Sigmoid colon (tissue), 4 donors: ENCODE measurements around the gene RBP7.

Source experiments
- POLR2AphosphoS5 ChIP-seq, 4 donors: sonication (generic); formaldehyde crosslinking; IDR thresholded peaks; one replicate each; pipeline ENCODE4 v1.6.1; 2017; ENCODE audit warnings: antibody characterized with exemption in 4 of 4
- TF ChIP-seq, protein P1 (sequence below), 4 experiments: fragments of 450-650 bp in 3 of 4; fragments of 200-600 bp in 1 of 4; IDR thresholded peaks; one replicate each; pipeline ENCODE4 v1.5.1; 2016 to 2019; ENCODE audit warnings: antibody characterized with exemption in 4 of 4, mild to moderate bottlenecking in 3 of 4, moderate library complexity in 2 of 4

DNA sequence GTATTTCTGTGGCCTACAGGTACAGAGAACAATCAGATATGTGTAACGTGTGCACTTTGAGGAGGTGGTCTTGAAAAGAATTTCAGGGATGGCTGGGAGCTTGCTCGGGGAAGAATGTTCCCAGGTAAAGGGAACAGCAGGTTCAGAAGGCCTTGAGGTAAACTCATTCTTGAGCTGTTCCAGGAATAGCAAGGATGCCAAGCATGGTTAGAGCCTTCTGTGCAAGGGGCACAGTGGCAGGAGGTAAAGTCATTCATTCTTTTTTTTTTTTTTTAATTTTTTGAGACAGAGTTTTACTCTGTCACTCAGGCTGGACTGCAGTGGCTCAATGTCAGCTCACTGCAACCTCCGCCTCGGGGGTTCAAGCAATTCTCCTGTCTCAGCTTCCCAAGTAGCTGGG lies 45.7 kb downstream of the RBP7 start:
- TF ChIP-seq, protein P1, sequence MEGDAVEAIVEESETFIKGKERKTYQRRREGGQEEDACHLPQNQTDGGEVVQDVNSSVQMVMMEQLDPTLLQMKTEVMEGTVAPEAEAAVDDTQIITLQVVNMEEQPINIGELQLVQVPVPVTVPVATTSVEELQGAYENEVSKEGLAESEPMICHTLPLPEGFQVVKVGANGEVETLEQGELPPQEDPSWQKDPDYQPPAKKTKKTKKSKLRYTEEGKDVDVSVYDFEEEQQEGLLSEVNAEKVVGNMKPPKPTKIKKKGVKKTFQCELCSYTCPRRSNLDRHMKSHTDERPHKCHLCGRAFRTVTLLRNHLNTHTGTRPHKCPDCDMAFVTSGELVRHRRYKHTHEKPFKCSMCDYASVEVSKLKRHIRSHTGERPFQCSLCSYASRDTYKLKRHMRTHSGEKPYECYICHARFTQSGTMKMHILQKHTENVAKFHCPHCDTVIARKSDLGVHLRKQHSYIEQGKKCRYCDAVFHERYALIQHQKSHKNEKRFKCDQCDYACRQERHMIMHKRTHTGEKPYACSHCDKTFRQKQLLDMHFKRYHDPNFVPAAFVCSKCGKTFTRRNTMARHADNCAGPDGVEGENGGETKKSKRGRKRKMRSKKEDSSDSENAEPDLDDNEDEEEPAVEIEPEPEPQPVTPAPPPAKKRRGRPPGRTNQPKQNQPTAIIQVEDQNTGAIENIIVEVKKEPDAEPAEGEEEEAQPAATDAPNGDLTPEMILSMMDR (IDR thresholded peaks at IDR 0.05): no peak
- TF ChIP-seq POLR2AphosphoS5 (IDR thresholded peaks at IDR 0.05): no peak
